ENCODE measurements around the gene SIGLEC9.

DNA sequence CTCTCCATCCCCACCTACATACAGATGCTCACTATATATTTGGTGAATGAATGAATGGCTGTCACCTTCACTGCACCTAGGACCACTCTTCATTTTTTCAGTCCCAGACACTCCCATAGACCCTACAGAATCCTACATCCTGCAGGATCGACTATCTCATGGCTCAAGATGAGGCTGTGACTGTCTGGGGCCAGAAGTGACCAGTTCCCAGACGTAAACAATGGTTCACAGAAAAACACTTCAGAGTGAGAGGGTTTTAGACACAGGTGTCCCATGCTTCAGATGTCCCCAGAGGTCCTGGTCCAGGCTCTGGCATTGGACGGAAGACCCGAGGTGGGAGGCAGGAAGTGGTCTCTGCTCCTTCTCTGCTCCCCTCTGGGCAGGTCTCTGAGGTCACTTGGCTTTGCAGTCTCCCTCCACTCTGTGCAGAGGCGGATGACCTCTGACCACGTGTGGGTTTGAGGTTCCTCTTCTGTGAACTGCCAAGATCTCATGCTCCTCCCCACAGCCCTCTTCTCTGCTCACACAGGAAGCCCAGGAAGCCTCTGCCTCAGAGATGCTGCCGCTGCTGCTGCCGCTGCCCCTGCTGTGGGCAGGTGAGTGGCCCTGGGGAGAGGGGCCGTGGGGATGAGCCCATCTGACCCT lies 42.3 kb downstream of the SIGLEC9 start:
- TF ChIP-seq, protein P1, sequence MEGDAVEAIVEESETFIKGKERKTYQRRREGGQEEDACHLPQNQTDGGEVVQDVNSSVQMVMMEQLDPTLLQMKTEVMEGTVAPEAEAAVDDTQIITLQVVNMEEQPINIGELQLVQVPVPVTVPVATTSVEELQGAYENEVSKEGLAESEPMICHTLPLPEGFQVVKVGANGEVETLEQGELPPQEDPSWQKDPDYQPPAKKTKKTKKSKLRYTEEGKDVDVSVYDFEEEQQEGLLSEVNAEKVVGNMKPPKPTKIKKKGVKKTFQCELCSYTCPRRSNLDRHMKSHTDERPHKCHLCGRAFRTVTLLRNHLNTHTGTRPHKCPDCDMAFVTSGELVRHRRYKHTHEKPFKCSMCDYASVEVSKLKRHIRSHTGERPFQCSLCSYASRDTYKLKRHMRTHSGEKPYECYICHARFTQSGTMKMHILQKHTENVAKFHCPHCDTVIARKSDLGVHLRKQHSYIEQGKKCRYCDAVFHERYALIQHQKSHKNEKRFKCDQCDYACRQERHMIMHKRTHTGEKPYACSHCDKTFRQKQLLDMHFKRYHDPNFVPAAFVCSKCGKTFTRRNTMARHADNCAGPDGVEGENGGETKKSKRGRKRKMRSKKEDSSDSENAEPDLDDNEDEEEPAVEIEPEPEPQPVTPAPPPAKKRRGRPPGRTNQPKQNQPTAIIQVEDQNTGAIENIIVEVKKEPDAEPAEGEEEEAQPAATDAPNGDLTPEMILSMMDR (IDR thresholded peaks at IDR 0.05): no peak
- no peak for TF ChIP-seq POLR2A (IDR thresholded peaks at IDR 0.05)
